Mesendoderm (in vitro differentiated cells): ENCODE measurements around the gene RNASE9.
"Not testable (repeated sequence)": the region's sequence is repeated elsewhere in the genome, so short reads cannot be mapped to it uniquely, and the experiment has no call there.

Source experiments
- DNase-seq: peaks from one replicate; pipeline ENCODE4 v3.0.0; 2013
- H2AK5ac ChIP-seq: 2 replicates; pipeline ENCODE4 v1.6.1; 2013; ENCODE audit warnings: low read length, inconsistent platforms
- H2BK120ac ChIP-seq: 2 replicates; pipeline ENCODE4 v1.6.1; 2013; ENCODE audit warnings: low read depth, mild to moderate bottlenecking, low read length, moderate library complexity, mixed read lengths
- H2BK15ac ChIP-seq: replicated peaks from 2 replicates; pipeline ENCODE4 v1.6.1; 2013; ENCODE audit warnings: low read depth, mild to moderate bottlenecking, moderate library complexity
- H2BK5ac ChIP-seq: 2 replicates; pipeline ENCODE4 v1.6.1; 2013; ENCODE audit warnings: low read length, inconsistent platforms
- H3K18ac ChIP-seq: 2 replicates; pipeline ENCODE4 v1.6.1; 2013; ENCODE audit warnings: mild to moderate bottlenecking, low read length, mixed read lengths
- H3K23ac ChIP-seq: one replicate; pipeline ENCODE4 v1.6.1; 2013; ENCODE audit warnings: low read length
- H3K27ac ChIP-seq: 2 replicates; pipeline ENCODE4 v1.5.1; 2013; ENCODE audit warnings: low read depth, mild to moderate bottlenecking, inconsistent platforms, low read length, moderate library complexity
- H3K27me3 ChIP-seq: 2 replicates; pipeline ENCODE4 v1.6.1; 2013; ENCODE audit warnings: low read length, control low read depth, mild to moderate bottlenecking, inconsistent platforms; ENCODE audit not compliant: insufficient read depth, poor library complexity
- H3K36me3 ChIP-seq: 2 replicates; pipeline ENCODE4 v1.6.1; 2013; ENCODE audit warnings: low read length, inconsistent platforms; ENCODE audit not compliant: control insufficient read depth, insufficient read depth
- H3K4ac ChIP-seq: one replicate; pipeline ENCODE4 v1.6.1; 2013; ENCODE audit warnings: low read depth, mild to moderate bottlenecking, low read length, moderate library complexity
- H3K4me1 ChIP-seq: 2 replicates; pipeline ENCODE4 v1.6.1; 2013; ENCODE audit warnings: low read depth, low read length, inconsistent platforms; ENCODE audit not compliant: control insufficient read depth
- H3K4me2 ChIP-seq: 2 replicates; pipeline ENCODE4 v1.6.1; 2013; ENCODE audit warnings: low read length
- H3K4me3 ChIP-seq: 2 replicates; pipeline ENCODE4 v1.5.1; 2013; ENCODE audit warnings: mild to moderate bottlenecking, low read length
- H3K56ac ChIP-seq: one replicate; pipeline ENCODE4 v1.6.1; 2013; ENCODE audit warnings: low read length
- H3K79me1 ChIP-seq: 2 replicates; pipeline ENCODE4 v1.6.1; 2013; ENCODE audit warnings: low read length, inconsistent platforms
- H3K79me2 ChIP-seq: 2 replicates; pipeline ENCODE4 v1.6.1; 2013; ENCODE audit warnings: mild to moderate bottlenecking, low read length; ENCODE audit not compliant: control insufficient read depth, insufficient read depth
- H3K9ac ChIP-seq: 2 replicates; pipeline ENCODE4 v1.6.1; 2013; ENCODE audit warnings: low read length, inconsistent platforms
- H4K5ac ChIP-seq: one replicate; pipeline ENCODE4 v1.6.1; 2013; ENCODE audit warnings: low read length
- H4K8ac ChIP-seq: one replicate; pipeline ENCODE4 v1.6.1; 2013; ENCODE audit warnings: low read depth, mild to moderate bottlenecking, control low read depth, low read length, moderate library complexity
- WGBS: extraction: QIAGEN DNeasy Blood & Tissue Kit; methylation state at CpG from one replicate; pipeline ENCODE4 v1.1.7; 2013; ENCODE audit warnings: low lambda C conversion rate, missing lambda C conversion rate; ENCODE audit not compliant: insufficient coverage; ENCODE audit errors: extremely low coverage; 5-methylcytosine and 5-hydroxymethylcytosine counted together

RNASE9 gene

DNA sequence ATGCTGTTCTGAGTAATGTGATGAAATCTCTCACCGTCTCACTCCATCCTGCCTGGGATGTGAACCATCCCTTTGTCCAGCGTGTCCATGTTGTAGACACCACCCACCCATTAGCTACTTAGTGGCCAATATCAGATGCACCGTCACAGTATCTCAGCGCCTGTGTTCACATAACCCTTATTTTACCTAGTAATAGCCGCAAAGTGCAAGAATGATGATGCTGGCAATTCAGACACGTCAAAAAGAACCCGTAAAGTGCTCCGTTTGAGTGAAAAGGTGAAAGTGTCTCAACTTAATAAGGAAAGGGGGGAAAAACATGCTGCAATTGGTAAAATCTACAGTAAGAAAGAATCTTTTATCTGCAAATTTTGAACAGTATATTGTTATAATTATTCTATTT lies 52.5 kb downstream of the RNASE9 start:
- Histone ChIP-seq H3K4me2 (no peak overlapping the region), H3K79me2 (no peaks in the 10 kb centered on the region), H3K4ac (no peak overlapping the region), H2BK15ac (no peak overlapping the region), H4K8ac (no peak overlapping the region), H4K5ac (no peak overlapping the region), H3K9ac (no peak overlapping the region), H3K56ac (no peak overlapping the region), H3K27ac (no peak overlapping the region), H2BK5ac (no peak overlapping the region), H2AK5ac (no peak overlapping the region), H2BK120ac (no peak overlapping the region), H3K23ac (no peak overlapping the region), H3K27me3 (no peaks in the 10 kb centered on the region), H3K18ac (no peak overlapping the region), H3K79me1 (no peaks in the 10 kb centered on the region), H3K4me1 (peaks cover 8% of the 10 kb centered on the region), H3K36me3 (no peaks in the 10 kb centered on the region), H3K4me3 (no peak overlapping the region)
- WGBS = no CpG with 5 or more reads among the region's 8 CpGs
- DNase-seq = no peak

DNA sequence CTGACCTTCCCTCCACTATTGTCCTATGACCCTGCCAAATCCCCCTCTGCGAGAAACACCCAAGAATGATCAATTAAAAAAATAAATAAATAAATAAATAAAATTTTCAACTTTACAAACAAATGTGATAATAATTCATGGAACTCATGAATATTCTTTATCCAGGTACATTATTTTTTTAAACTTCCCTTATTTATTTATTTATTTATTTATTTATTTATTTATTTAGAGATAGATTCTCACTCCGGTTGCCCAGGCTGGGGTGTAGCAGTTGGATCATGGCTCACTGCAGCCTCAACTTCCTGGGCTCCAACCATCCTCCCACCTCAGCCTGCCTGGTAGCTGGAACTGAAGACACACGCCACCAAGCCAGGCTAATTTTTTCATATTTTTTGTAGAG lies 53.3 kb downstream of the RNASE9 start:
- H3K27ac ChIP-seq, H2AK5ac ChIP-seq, H3K27me3 ChIP-seq, H3K79me2 ChIP-seq, H2BK120ac ChIP-seq, H3K56ac ChIP-seq, H3K4me2 ChIP-seq, H3K18ac ChIP-seq, H4K5ac ChIP-seq, H3K9ac ChIP-seq, H3K4me1 ChIP-seq, H3K79me1 ChIP-seq, H2BK15ac ChIP-seq, H3K23ac ChIP-seq, DNase-seq, H3K4me3 ChIP-seq, H2BK5ac ChIP-seq, H3K4ac ChIP-seq, H4K8ac ChIP-seq, H3K36me3 ChIP-seq: not testable (repeated sequence)
- no CpG with 5 or more reads among the region's 3 CpGs for WGBS

DNA sequence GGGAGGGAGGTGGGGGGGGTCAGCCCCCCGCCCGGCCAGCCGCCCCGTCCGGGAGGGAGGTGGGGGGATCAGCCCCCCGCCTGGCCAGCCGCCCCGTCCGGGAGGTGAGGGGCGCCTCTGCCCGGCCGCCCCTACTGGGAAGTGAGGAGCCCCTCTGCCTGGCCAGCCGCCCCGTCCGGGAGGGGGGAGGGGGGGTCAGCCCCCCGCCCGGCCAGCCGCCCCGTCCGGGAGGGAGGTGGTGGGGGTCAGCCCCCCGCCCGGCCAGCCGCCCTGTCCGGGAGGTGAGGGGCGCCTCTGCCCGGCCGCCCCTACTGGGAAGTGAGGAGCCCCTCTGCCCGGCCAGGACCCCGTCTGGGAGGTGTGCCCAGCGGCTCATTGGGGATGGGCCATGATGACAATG lies 54.1 kb downstream of the RNASE9 start:
- not testable (repeated sequence) for H3K4me2 ChIP-seq, H3K4ac ChIP-seq, H3K4me1 ChIP-seq, H2BK5ac ChIP-seq, H3K9ac ChIP-seq, H3K27me3 ChIP-seq, H3K27ac ChIP-seq, H3K4me3 ChIP-seq, H3K79me1 ChIP-seq, H3K56ac ChIP-seq, H3K79me2 ChIP-seq, H2BK120ac ChIP-seq, H3K18ac ChIP-seq, H3K36me3 ChIP-seq, H2AK5ac ChIP-seq, H2BK15ac ChIP-seq, H3K23ac ChIP-seq, H4K8ac ChIP-seq, H4K5ac ChIP-seq, DNase-seq
- no CpG with 5 or more reads among the region's 30 CpGs for WGBS

DNA sequence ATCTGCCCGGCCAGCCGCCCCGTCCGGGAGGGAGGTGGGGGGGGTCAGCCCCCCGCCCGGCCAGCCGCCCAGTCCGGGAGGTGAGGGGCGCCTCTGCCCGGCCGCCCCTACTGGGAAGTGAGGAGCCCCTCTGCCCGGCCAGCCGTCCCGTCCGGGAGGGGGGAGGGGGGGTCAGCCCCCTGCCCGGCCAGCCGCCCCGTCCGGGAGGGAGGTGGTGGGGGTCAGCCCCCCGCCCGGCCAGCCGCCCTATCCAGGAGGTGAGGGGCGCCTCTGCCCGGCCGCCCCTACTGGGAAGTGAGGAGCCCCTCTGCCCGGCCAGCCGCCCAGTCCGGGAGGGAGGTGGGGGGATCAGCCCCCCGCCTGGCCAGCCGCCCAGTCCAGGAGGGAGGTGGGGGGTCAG lies 54.6 kb downstream of the RNASE9 start:
- not testable (repeated sequence) for H2AK5ac ChIP-seq, H2BK120ac ChIP-seq, H3K4me3 ChIP-seq, H3K79me2 ChIP-seq, H2BK5ac ChIP-seq, DNase-seq, H2BK15ac ChIP-seq, H3K23ac ChIP-seq, H3K4ac ChIP-seq, H4K8ac ChIP-seq, H3K9ac ChIP-seq, H3K56ac ChIP-seq, H3K79me1 ChIP-seq, H3K27ac ChIP-seq, H3K18ac ChIP-seq, H4K5ac ChIP-seq, H3K4me2 ChIP-seq, H3K36me3 ChIP-seq, H3K27me3 ChIP-seq, H3K4me1 ChIP-seq
- no CpG with 5 or more reads among the region's 30 CpGs for WGBS
